ENCODE measurements around the gene KCNJ12.

KCNJ12 gene

GRCh38 chr17:21368545-21369246, 7.5 kb upstream of the KCNJ12 start:
- DNase-seq = no peak

GRCh38 chr17:21369395-21369794, 6.8 kb upstream of the KCNJ12 start:
- DNase-seq = no peak

DNA sequence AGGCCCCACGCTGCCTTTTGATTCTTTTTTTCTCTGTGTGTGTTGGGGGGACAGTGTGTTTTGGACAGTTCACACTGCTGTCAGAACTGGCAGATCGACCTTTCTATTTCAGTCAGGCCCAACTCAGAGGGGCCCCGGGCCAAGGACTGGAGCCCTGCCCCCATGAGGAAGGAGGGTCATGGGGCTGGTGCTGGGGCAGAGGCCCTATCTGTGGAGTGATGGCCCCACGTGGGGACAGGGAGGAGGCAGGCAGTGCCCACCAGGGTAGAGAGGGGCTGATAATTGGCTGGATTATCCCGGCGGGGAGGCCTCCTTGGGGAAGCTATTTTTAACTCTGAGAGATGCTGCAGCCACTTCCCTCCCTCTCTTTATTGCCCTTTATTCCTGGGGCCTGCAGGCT, 5.7 kb upstream of the KCNJ12 start:
- DNase-seq = no peak

DNA sequence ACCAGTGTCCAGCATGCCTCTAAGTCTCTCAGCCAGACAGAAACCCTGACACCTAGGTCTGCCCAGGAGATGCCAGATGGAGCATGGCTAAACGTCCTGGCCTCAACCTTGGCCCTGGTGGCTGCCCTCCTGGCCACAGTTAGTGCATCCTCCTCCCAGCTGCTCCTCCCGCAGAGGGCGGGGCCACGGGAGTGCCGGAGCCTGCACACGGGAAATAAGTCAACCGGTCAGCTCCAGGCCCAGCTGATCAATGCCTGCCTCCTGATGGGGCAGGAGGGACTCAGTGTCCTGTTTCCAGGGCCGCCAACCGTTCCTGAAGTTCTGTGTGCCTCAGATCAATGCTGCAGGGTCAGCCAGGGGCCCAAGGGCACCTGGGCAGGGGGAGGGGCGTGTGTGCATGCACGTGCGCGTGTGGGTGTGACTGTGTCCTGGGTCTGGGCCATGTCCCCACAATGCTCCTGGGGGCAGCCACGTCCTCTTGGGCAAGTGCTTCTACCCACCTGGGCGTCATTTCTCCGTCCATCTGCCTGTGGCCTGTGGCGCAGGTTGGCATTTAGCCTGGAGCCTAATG, 4.6 kb upstream of the KCNJ12 start:
- no peak for DNase-seq

- no peak for DNase-seq
These were observed 3.8 kb upstream of the KCNJ12 start for GRCh38 chr17:21372256-21372954.

DNA sequence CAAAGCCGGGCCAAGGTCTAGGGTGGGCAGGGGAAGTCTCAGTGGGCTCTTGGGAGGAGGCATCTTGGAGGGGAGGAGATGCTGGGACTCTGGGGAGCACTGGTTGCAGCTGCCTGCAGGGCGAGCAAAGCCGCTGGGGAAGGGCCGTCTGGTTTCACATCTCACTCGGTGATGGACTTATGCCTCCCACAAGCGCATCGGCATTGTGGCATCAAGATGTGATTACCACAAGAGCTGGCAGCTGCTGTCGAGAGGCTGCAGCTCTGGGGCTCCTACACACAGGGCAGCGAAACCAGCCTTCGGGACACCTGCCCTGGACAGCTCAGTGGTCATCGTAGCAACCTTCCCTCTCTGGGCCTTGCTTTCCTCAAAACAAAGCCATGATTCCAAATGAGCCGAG, 3.1 kb upstream of the KCNJ12 start:
- DNase-seq = no peak

GRCh38 chr17:21373696-21374440, 2.3 kb upstream of the KCNJ12 start:
- no peak for DNase-seq

- no peak for DNase-seq
These were observed 1.6 kb upstream of the KCNJ12 start for GRCh38 chr17:21374441-21375161.

GRCh38 chr17:21375162-21375560, 996 bp upstream of the KCNJ12 start:
- DNase-seq = no peak

- no peak for DNase-seq
These were observed 438 bp upstream of the KCNJ12 start for GRCh38 chr17:21375757-21376080.

- no peak for DNase-seq
These were observed 868 bp downstream of the KCNJ12 start for GRCh38 chr17:21376759-21377690.

DNA sequence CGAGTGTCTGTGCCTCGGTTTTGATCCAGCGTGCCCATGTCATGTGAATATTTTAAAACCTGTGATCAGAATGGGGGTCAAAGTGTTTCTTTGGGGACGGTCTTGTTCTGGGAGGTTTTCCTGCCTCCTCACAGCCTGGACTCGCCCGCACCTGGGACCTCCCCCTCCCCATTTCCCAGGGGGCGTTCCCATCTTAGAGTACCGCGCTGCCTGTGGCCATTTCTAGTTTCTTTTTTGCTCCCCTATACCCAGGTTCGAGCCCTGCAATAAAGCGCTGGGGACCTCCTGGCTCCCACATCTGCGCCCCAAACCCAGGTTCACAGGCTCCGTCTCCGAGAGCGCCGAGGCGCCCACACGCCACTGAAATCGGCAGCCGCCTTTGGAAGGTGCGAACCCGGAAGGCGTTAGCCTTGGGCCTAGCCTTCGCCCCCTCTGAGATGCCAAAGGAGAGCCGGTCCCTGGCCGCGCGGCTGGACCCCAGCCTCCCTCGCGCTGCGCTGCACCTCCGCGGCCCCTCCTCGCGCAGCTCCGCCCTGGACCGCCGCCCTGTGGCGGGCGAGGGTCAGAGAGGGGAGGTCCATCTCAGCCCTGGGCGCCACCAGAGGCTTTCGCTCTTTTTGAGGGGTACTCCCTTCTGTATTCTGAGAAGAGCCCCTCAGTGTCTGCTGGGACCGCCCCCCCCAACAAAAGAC, 1.7 kb downstream of the KCNJ12 start:
- no peak for DNase-seq

DNA sequence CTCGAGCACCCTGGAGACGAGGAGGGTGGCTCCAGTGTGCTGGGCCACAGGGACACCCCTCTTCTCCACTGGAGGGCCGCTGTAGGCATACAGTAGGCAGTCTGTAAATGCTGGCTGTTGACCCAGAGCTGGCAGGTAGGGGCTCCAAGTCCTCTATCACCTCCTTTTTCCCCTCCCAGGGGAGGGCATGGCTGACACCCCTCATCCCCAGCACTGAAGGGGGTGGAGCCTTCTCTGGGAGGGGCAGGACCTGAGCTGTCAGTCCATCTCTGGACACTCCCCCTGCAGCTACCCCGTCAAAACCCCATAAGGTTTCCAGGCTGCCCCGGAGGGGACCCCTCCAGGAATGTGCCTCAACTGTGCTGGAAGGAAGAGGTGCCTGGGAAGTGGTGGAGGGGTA, 2.4 kb downstream of the KCNJ12 start:
- DNase-seq = no peak

DNA sequence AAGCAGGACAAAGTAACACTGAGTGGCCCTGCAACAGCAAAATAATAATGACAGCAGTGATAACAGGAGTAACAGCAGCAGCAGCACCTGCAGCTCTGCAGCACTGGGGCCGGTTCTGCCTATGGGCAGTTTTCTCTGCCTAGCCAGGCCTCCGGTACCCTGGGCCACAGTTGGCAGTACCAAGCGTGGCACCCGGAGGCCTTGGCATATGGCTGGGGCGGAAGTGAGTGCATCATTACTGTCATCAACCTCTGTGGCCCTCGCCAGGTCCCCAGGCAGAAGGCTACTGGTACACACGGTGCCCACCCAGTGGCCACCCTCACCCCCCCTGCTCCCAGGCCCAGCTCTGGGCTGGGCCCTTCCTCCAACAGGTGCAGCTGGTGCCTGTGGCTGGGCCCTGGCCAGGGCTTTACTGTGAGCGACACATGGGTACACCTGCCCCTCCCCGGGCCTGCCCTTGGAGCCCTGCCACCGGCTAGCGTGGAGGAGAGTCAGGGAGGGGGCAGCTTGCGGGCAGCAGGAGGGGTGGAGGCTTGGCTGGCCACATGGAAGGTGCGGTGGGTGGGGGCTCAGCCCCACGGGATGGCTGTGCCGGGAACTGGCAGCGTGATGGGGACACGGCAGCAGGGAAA, 3.0 kb downstream of the KCNJ12 start:
- no peak for DNase-seq

DNA sequence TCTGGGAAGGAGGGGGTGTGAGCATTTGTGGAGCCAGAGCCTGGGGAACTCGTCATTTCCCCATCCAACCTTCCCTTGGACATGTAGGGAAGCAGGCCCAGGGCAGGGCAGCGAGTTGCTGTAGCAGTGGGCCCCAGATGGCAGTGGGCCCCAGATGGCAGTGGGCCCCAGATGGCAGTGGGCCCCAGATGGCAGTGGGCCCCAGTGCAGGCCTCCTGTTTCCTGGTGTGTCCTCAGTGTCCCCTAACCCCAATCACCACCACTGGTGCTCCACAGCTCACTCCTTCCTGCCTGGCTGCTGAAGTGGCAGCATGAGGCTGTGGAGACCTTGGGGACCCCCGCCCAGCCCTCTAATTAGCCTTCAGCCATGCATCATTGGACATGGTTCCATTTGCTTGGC, 4.5 kb downstream of the KCNJ12 start:
- no peak for DNase-seq

DNA sequence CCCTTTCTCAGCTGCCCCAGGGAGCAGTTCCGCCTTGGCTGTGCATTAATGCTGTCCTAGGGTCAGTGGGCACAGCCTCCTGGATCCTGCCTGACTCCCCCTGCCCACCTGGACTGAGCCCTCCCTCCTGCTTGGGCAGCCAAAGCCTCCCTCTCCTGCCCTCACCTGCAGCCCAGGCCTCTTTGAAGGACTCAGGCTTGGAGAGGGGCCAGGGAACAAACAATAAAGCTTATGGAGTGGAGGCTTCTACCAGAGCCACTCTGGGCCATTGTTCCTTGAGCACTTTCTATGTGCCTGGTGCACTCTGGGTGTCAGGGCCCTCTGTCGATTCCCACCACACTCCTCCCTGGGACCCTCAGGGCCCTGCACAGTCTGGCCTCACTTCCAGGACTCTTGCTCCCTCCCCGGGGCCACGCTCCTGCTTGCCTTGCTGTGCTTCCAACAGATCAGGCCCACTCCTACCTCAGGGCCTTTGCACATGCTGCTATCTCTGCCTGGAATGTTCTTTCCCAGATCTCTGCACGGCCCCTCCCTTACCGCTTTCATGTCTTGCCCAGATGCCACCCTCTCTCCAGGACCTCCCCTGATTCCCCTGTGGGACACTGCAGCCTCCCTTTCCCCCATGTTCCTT, 5.0 kb downstream of the KCNJ12 start:
- DNase-seq = no peak

DNA sequence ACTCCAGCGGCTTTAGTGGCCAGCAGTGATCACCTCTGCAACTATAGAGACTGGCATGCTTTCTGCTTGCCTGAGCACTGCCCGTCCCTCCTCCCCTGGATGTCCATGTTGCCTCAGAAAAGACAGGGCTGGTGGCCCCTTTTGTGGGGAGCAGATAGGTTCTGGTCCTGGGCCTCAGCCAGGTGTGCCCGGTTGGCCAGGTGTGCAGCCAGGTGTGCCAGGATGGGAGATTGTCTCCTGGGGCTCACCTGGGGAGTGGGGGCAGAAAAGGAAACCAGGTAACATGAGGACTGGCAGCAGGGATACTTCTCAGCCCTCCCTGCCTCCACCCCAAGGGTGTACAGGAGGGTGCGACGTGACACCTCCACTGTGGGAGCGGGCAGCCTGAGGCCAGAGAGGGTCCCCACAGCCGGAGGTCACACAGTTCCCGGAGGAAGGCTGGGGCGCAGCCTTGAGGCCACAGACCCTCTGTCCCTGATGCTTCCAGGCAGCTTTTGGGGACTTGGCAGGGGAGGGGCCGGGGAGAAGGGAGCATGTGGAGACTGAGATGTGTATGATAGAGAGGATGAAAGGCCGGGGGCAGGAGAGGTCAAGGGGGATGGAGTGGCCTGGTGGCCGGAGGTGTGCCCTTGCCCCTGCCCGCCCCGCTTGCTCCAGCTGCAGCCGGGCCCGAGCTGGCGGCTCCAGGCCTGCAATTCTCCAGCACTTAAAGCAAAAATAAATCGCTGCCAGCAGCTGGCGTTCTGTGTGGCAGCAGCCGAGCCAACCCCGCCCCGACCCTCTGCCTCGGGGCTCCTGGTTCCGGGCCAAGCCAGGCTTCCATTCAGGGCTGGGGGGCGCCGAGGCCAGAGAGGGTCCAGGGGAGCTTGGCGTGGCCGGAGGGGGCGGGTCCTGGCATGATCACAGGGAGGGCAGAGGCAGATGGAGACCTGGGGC, 6.7 kb downstream of the KCNJ12 start:
- DNase-seq = no peak

DNA sequence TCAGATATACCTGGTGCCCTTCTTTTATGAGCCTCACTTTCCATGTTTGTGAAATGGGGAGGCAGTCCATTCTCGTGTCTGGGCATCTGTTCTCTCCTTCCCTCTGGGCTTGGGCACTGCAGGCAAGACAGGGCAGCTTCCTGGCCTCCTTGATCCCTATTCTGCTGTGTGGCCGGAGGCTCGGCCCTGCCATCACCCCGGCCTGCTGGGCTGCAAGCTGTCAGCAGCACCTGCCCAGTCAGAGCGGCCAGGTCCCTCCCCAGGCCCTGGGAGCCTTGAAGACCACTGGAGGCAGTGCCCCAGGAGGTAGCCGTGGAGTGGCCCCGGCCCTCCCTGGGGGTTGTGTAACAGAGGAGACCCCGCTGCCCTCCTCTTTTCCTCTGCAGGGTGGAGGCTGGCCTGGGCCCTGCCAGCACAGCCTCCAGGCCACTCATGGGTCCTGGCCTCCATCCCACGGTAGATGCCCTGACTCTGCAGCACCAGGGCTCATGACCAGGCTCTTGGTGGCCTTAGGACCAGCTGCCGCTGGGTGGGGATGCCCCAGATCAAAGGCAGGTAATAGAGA, 9.2 kb downstream of the KCNJ12 start:
- no peak for DNase-seq

GRCh38 chr17:21387616-21388015, 11.5 kb downstream of the KCNJ12 start:
- DNase-seq = no peak

Data from DMS 273 treated with DMSO at 0.1 percent for 48 hours (cell line).